Measurements from ENCODE around the gene DHX40. TPM values are rescaled to one million over a fixed set of nuclear protein-coding genes. Genes with fewer than 3 reads are reported as not detected.

Gene DHX40
- total and polyA plus RNA-seq, 2 of the 8 experiments (the other 6 are each of a cell fraction or from before 2014, with no cell fraction given) = 13.5 to 28.3 TPM

DNA sequence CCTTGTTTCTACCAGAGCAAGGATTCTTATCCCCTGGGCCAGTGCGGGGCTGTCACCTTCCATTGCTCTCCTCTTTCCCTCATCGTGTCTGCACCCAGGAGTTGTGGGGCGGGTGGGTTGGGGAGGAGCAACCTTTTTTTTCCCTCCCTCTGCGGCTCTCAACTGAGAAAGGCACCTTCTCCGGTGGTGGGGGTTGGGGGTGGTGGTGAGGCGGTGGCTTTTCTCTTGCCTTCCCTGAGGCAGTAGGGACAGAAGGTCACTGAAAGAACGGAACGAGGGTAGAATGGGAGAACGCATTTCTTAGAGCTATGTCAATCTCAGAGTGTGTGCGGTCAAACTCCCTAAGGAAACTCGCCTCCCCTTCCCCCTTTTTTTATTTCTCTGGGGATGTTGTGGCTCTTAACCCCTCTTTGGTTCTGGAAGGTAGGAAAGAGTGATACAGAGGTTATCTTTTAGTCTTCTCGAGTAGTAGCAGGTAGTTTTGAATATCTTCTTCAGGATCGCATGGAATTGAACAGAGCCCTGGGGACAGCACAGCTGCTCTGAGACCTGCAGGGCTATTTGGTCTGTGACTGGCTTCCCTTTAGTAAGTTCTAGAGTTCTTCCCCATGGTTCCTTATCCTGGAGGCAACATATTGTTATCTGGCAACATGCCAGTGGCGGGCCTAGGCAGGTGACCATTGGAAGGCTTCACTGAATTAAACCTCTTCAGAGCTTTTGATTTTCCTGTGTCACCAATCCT, 55.3 kb downstream of the DHX40 start (continued):
- TF ChIP-seq, protein P1, sequence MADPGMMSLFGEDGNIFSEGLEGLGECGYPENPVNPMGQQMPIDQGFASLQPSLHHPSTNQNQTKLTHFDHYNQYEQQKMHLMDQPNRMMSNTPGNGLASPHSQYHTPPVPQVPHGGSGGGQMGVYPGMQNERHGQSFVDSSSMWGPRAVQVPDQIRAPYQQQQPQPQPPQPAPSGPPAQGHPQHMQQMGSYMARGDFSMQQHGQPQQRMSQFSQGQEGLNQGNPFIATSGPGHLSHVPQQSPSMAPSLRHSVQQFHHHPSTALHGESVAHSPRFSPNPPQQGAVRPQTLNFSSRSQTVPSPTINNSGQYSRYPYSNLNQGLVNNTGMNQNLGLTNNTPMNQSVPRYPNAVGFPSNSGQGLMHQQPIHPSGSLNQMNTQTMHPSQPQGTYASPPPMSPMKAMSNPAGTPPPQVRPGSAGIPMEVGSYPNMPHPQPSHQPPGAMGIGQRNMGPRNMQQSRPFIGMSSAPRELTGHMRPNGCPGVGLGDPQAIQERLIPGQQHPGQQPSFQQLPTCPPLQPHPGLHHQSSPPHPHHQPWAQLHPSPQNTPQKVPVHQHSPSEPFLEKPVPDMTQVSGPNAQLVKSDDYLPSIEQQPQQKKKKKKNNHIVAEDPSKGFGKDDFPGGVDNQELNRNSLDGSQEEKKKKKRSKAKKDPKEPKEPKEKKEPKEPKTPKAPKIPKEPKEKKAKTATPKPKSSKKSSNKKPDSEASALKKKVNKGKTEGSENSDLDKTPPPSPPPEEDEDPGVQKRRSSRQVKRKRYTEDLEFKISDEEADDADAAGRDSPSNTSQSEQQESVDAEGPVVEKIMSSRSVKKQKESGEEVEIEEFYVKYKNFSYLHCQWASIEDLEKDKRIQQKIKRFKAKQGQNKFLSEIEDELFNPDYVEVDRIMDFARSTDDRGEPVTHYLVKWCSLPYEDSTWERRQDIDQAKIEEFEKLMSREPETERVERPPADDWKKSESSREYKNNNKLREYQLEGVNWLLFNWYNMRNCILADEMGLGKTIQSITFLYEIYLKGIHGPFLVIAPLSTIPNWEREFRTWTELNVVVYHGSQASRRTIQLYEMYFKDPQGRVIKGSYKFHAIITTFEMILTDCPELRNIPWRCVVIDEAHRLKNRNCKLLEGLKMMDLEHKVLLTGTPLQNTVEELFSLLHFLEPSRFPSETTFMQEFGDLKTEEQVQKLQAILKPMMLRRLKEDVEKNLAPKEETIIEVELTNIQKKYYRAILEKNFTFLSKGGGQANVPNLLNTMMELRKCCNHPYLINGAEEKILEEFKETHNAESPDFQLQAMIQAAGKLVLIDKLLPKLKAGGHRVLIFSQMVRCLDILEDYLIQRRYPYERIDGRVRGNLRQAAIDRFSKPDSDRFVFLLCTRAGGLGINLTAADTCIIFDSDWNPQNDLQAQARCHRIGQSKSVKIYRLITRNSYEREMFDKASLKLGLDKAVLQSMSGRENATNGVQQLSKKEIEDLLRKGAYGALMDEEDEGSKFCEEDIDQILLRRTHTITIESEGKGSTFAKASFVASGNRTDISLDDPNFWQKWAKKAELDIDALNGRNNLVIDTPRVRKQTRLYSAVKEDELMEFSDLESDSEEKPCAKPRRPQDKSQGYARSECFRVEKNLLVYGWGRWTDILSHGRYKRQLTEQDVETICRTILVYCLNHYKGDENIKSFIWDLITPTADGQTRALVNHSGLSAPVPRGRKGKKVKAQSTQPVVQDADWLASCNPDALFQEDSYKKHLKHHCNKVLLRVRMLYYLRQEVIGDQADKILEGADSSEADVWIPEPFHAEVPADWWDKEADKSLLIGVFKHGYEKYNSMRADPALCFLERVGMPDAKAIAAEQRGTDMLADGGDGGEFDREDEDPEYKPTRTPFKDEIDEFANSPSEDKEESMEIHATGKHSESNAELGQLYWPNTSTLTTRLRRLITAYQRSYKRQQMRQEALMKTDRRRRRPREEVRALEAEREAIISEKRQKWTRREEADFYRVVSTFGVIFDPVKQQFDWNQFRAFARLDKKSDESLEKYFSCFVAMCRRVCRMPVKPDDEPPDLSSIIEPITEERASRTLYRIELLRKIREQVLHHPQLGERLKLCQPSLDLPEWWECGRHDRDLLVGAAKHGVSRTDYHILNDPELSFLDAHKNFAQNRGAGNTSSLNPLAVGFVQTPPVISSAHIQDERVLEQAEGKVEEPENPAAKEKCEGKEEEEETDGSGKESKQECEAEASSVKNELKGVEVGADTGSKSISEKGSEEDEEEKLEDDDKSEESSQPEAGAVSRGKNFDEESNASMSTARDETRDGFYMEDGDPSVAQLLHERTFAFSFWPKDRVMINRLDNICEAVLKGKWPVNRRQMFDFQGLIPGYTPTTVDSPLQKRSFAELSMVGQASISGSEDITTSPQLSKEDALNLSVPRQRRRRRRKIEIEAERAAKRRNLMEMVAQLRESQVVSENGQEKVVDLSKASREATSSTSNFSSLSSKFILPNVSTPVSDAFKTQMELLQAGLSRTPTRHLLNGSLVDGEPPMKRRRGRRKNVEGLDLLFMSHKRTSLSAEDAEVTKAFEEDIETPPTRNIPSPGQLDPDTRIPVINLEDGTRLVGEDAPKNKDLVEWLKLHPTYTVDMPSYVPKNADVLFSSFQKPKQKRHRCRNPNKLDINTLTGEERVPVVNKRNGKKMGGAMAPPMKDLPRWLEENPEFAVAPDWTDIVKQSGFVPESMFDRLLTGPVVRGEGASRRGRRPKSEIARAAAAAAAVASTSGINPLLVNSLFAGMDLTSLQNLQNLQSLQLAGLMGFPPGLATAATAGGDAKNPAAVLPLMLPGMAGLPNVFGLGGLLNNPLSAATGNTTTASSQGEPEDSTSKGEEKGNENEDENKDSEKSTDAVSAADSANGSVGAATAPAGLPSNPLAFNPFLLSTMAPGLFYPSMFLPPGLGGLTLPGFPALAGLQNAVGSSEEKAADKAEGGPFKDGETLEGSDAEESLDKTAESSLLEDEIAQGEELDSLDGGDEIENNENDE (IDR thresholded peaks at IDR 0.05; ENCODE audit: insufficient replicate concordance, low read length) = no peak
- TF ChIP-seq, protein P2, sequence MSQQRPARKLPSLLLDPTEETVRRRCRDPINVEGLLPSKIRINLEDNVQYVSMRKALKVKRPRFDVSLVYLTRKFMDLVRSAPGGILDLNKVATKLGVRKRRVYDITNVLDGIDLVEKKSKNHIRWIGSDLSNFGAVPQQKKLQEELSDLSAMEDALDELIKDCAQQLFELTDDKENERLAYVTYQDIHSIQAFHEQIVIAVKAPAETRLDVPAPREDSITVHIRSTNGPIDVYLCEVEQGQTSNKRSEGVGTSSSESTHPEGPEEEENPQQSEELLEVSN (IDR thresholded peaks at IDR 0.05) = no peak
- TF ChIP-seq TEAD4 (IDR thresholded peaks at IDR 0.05; ENCODE audit: low read depth, low read length) (no peak), NANOG (IDR thresholded peaks at IDR 0.05; ENCODE audit: insufficient read depth, low read depth, low read length, poor library complexity, severe bottlenecking) (no peak), POU5F1 (IDR thresholded peaks at IDR 0.05; ENCODE audit: low read depth, low read length) (no peak), GABPA (IDR thresholded peaks at IDR 0.05; ENCODE audit: borderline replicate concordance, insufficient read depth, low read length) (no peak)
- TF ChIP-seq, protein P3, sequence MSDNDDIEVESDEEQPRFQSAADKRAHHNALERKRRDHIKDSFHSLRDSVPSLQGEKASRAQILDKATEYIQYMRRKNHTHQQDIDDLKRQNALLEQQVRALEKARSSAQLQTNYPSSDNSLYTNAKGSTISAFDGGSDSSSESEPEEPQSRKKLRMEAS (IDR thresholded peaks at IDR 0.05) = no peak
- TF ChIP-seq, protein P4, sequence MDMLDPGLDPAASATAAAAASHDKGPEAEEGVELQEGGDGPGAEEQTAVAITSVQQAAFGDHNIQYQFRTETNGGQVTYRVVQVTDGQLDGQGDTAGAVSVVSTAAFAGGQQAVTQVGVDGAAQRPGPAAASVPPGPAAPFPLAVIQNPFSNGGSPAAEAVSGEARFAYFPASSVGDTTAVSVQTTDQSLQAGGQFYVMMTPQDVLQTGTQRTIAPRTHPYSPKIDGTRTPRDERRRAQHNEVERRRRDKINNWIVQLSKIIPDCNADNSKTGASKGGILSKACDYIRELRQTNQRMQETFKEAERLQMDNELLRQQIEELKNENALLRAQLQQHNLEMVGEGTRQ (IDR thresholded peaks at IDR 0.05; ENCODE audit: low read length) = no peak
